HepG2 (cell line): Measurements from ENCODE around the gene KLHL21.

ENCODE experiments used
- ATRX ChIP-seq: sonication (generic); formaldehyde crosslinking; IDR thresholded peaks from 2 replicates; pipeline ENCODE4 v1.4.0; 2020; ENCODE audit warnings: missing genetic modification reagents, borderline replicate concordance
- ZHX1 ChIP-seq: sonication (generic); formaldehyde crosslinking; IDR thresholded peaks from 2 replicates; pipeline ENCODE4 v1.8.1; 2022; ENCODE audit warnings: low read depth, mild to moderate bottlenecking, missing genetic modification reagents
- TF ChIP-seq, protein P1 (sequence below): sonication (generic); formaldehyde crosslinking; IDR thresholded peaks from 2 replicates; pipeline ENCODE4 v1.5.0; 2020; ENCODE audit warnings: mild to moderate bottlenecking, missing genetic modification reagents, moderate library complexity
- TF ChIP-seq, protein P2 (sequence below): IDR thresholded peaks from 2 replicates; pipeline ENCODE4 v1.6.1; 2012; ENCODE audit warnings: inconsistent platforms
- TF ChIP-seq, protein P3 (sequence below): sonication (generic); formaldehyde crosslinking; IDR thresholded peaks from 2 replicates; pipeline ENCODE4 v1.4.0; 2020; ENCODE audit warnings: low read depth, mild to moderate bottlenecking, missing genetic modification reagents

- TF ChIP-seq, protein P1, sequence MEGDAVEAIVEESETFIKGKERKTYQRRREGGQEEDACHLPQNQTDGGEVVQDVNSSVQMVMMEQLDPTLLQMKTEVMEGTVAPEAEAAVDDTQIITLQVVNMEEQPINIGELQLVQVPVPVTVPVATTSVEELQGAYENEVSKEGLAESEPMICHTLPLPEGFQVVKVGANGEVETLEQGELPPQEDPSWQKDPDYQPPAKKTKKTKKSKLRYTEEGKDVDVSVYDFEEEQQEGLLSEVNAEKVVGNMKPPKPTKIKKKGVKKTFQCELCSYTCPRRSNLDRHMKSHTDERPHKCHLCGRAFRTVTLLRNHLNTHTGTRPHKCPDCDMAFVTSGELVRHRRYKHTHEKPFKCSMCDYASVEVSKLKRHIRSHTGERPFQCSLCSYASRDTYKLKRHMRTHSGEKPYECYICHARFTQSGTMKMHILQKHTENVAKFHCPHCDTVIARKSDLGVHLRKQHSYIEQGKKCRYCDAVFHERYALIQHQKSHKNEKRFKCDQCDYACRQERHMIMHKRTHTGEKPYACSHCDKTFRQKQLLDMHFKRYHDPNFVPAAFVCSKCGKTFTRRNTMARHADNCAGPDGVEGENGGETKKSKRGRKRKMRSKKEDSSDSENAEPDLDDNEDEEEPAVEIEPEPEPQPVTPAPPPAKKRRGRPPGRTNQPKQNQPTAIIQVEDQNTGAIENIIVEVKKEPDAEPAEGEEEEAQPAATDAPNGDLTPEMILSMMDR (CRISPR knock-in tag): no peak
- no peak for TF ChIP-seq ATRX
- TF ChIP-seq ZHX1 (CRISPR knock-in tag): no peak
- TF ChIP-seq, protein P2, sequence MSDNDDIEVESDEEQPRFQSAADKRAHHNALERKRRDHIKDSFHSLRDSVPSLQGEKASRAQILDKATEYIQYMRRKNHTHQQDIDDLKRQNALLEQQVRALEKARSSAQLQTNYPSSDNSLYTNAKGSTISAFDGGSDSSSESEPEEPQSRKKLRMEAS: no peak
- TF ChIP-seq, protein P3, sequence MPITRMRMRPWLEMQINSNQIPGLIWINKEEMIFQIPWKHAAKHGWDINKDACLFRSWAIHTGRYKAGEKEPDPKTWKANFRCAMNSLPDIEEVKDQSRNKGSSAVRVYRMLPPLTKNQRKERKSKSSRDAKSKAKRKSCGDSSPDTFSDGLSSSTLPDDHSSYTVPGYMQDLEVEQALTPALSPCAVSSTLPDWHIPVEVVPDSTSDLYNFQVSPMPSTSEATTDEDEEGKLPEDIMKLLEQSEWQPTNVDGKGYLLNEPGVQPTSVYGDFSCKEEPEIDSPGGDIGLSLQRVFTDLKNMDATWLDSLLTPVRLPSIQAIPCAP (CRISPR knock-in tag): no peak
These were observed 33.5 kb upstream of the KLHL21 start for GRCh38 chr1:6635910-6636760.
